Measurements from ENCODE around the gene HAGH. TPM values are rescaled to one million over a fixed set of nuclear protein-coding genes. Genes with fewer than 3 reads are reported as not detected.

The HAGH gene
- total and polyA plus RNA-seq, 9 of the 15 experiments (the other 6 are each of a cell fraction or from before 2014, with no cell fraction given), result 0.46 to 35.1 (median 16.8) TPM

DNA sequence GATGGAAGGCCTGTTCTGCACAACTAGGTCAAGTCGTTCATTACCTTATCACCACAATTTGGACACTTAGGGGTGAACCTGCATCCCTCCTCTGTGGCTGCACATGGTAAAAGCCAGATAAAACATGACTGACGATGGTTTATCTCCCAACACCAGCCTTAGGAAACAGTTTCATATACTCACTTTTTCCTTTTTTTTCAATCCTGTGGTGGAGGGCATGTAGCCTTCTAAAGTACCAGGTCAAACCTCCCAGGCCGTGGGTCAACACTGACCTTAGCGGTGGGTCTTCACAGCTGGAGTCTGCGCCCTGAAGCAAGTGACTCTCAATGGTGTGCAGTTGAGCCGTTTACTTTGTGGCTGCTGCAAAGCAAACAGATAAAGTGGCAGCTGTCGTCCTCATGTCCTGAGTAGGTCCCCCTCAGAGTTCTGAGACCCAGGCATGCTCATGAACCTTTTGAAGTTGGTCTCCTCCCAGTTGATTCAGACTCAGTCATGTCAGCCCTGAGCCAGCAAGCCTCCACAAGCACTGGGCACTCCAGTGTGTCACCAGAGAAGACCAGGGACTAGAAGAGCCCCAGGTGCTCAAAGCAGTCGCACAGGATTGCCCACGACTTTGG lies 6.3 kb upstream of the HAGH start (continued):
- peak; percentile 98 for TF ChIP-seq TAL1 (IDR thresholded peaks at IDR 0.05)
- TF ChIP-seq MBD2 (IDR thresholded peaks at IDR 0.05; ENCODE audit: borderline replicate concordance, low read depth), result peak; percentile 84
- no peak for TF ChIP-seq THRB (CRISPR knock-in tag; conservative IDR thresholded peaks at IDR 0.05)
- TF ChIP-seq, protein P1, sequence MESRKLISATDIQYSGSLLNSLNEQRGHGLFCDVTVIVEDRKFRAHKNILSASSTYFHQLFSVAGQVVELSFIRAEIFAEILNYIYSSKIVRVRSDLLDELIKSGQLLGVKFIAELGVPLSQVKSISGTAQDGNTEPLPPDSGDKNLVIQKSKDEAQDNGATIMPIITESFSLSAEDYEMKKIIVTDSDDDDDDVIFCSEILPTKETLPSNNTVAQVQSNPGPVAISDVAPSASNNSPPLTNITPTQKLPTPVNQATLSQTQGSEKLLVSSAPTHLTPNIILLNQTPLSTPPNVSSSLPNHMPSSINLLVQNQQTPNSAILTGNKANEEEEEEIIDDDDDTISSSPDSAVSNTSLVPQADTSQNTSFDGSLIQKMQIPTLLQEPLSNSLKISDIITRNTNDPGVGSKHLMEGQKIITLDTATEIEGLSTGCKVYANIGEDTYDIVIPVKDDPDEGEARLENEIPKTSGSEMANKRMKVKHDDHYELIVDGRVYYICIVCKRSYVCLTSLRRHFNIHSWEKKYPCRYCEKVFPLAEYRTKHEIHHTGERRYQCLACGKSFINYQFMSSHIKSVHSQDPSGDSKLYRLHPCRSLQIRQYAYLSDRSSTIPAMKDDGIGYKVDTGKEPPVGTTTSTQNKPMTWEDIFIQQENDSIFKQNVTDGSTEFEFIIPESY (CRISPR knock-in tag; IDR thresholded peaks at IDR 0.05), result no peak
- no peak for TF ChIP-seq CHCHD3 (CRISPR knock-in tag; IDR thresholded peaks at IDR 0.05)
- peak; percentile 93 for TF ChIP-seq FOSL1 (tag; conservative IDR thresholded peaks at IDR 0.05)
- TF ChIP-seq ZZZ3 (IDR thresholded peaks at IDR 0.05), result no peak
- TF ChIP-seq SAFB (IDR thresholded peaks at IDR 0.05; ENCODE audit: borderline replicate concordance, low read depth, low read length), result no peak
- TF ChIP-seq UBTF (IDR thresholded peaks at IDR 0.05; ENCODE audit: borderline replicate concordance in 1 of 2, low read depth in 2 of 2, low read length in 2 of 2), result 0 out of 4 replicates have a peak, but pooled peaks of 1 of the 2 experiments have one; percentile 25
- no peak for TF ChIP-seq SRF (CRISPR knock-in tag; IDR thresholded peaks at IDR 0.05)
- no peak for TF ChIP-seq MYBL2 (IDR thresholded peaks at IDR 0.05; ENCODE audit: low read depth)
- TF ChIP-seq MYBL2 (CRISPR knock-in tag; IDR thresholded peaks at IDR 0.05; ENCODE audit: borderline replicate concordance), result no peak
- 0 out of 2 replicates have a peak, but pooled peaks have one; percentile 50 for TF ChIP-seq ZNF41 (CRISPR knock-in tag; conservative IDR thresholded peaks at IDR 0.05)
- TF ChIP-seq NBN (IDR thresholded peaks at IDR 0.05; ENCODE audit: low read depth), result peak; percentile 87
- peak; percentile 93 for TF ChIP-seq ZBTB7A (IDR thresholded peaks at IDR 0.05; ENCODE audit: borderline replicate concordance, control insufficient read depth, low read depth, low read length)
- TF ChIP-seq MAZ (CRISPR knock-in tag; conservative IDR thresholded peaks at IDR 0.05 in 1 of 2, IDR thresholded peaks at IDR 0.05 in 1 of 2), result peak; percentile 51 to 75; a peak in 2 of 4 replicates

Measured in K562 (cell line).